ENCODE results near the gene RAD50. TPM values are rescaled to one million over a fixed set of nuclear protein-coding genes. Genes with fewer than 3 reads are reported as not detected.

The RAD50 gene
- polyA plus RNA-seq, 1 experiment = 25.3 TPM

- Histone ChIP-seq H3K4me3 (ENCODE audit: low read depth, low read length) (no peak overlapping the region), H3K27me3 (ENCODE audit: control insufficient read depth, insufficient read depth, low read length) (no peaks in the 10 kb centered on the region), H3K9me3 (ENCODE audit: control insufficient read depth, insufficient read depth, low read length) (no peaks in the 10 kb centered on the region), H3K27ac (ENCODE audit: low read depth, low read length) (no peak overlapping the region)
- ChIA-PET CTCF (interaction anchor here (1.8 kb wide), 1 partner anchor 227 kb away, joined by 9 read pairs; no protein-coding TSS in a partner anchor), POLR2A (no interaction called here)
- no peak for TF ChIP-seq CTCF (IDR thresholded peaks at IDR 0.05; ENCODE audit: low read depth, low read length)
- no peak for DNase-seq (ENCODE audit: low read depth, low spot score)
Observed at GRCh38 chr5:132592521-132592920, 35.7 kb downstream of the RAD50 start.

GRCh38 chr5:132594170-132594569 lies 37.4 kb downstream of the RAD50 start:
- POLR2A ChIA-PET = no interaction called here
- CTCF ChIA-PET = no interaction called here
- no peak for DNase-seq (ENCODE audit: low read depth, low spot score)
- Histone ChIP-seq H3K27ac (ENCODE audit: low read depth, low read length) (no peak overlapping the region), H3K27me3 (ENCODE audit: control insufficient read depth, insufficient read depth, low read length) (no peaks in the 10 kb centered on the region), H3K4me3 (ENCODE audit: low read depth, low read length) (no peak overlapping the region), H3K9me3 (ENCODE audit: control insufficient read depth, insufficient read depth, low read length) (no peaks in the 10 kb centered on the region)
- no peak for TF ChIP-seq CTCF (IDR thresholded peaks at IDR 0.05; ENCODE audit: low read depth, low read length)

- DNase-seq (ENCODE audit: low read depth, low spot score) = no peak
- H3K4me3 ChIP-seq (ENCODE audit: low read depth, low read length) = no peak overlapping the region
- H3K27ac ChIP-seq (ENCODE audit: low read depth, low read length) = no peak overlapping the region
- H3K27me3 ChIP-seq (ENCODE audit: control insufficient read depth, insufficient read depth, low read length) = no peaks in the 10 kb centered on the region
- TF ChIP-seq CTCF (IDR thresholded peaks at IDR 0.05; ENCODE audit: low read depth, low read length) = no peak
- POLR2A ChIA-PET = no interaction called here
- CTCF ChIA-PET = interaction anchor here (0.5 to 2.0 kb wide), 4 partner anchors 74 to 225 kb away, joined by 3 to 6 read pairs (median 6); no protein-coding TSS in a partner anchor
- H3K9me3 ChIP-seq (ENCODE audit: control insufficient read depth, insufficient read depth, low read length) = no peaks in the 10 kb centered on the region
Observed at GRCh38 chr5:132595624-132596023, 38.8 kb downstream of the RAD50 start.

GRCh38 chr5:132601071-132601728 lies 44.4 kb downstream of the RAD50 start:
- Histone ChIP-seq H3K4me3 (ENCODE audit: low read depth, low read length) (no peak overlapping the region), H3K9me3 (ENCODE audit: control insufficient read depth, insufficient read depth, low read length) (no peaks in the 10 kb centered on the region), H3K27me3 (ENCODE audit: control insufficient read depth, insufficient read depth, low read length) (no peaks in the 10 kb centered on the region), H3K27ac (ENCODE audit: low read depth, low read length) (no peak overlapping the region)
- no peak for TF ChIP-seq CTCF (IDR thresholded peaks at IDR 0.05; ENCODE audit: low read depth, low read length)
- ChIA-PET POLR2A (no interaction called here), CTCF (no interaction called here)
- no peak for DNase-seq (ENCODE audit: low read depth, low spot score)

- Histone ChIP-seq H3K4me3 (ENCODE audit: low read depth, low read length) (no peak overlapping the region), H3K27me3 (ENCODE audit: control insufficient read depth, insufficient read depth, low read length) (no peaks in the 10 kb centered on the region), H3K27ac (ENCODE audit: low read depth, low read length) (no peak overlapping the region), H3K9me3 (ENCODE audit: control insufficient read depth, insufficient read depth, low read length) (no peaks in the 10 kb centered on the region)
- no peak for DNase-seq (ENCODE audit: low read depth, low spot score)
- ChIA-PET POLR2A (no interaction called here), CTCF (no interaction called here)
- no peak for TF ChIP-seq CTCF (IDR thresholded peaks at IDR 0.05; ENCODE audit: low read depth, low read length)
Observed at GRCh38 chr5:132607095-132607494, 50.3 kb downstream of the RAD50 start.
